CD4-positive, alpha-beta T cell treated with Interleukin-2 at 100 ng/mL for 4 hours (primary cell): ENCODE results near the gene C11orf16.
A peak's percentile ranks its signal among the peaks of the same experiment; 100 is the strongest.
"Not testable (repeated sequence)": the region's sequence is repeated elsewhere in the genome, so short reads cannot be mapped to it uniquely, and the experiment has no call there.

Experiments
- DNase-seq: peaks from one replicate; pipeline ENCODE4 v3.0.0-alpha.2; 2020; ENCODE audit warnings: low spot score

The C11orf16 gene

GRCh38 chr11:8935789-8936188 lies 3.0 kb upstream of the C11orf16 start:
- not testable (repeated sequence) for DNase-seq

GRCh38 chr11:8934742-8935488 lies 2.2 kb upstream of the C11orf16 start:
- no peak for DNase-seq

GRCh38 chr11:8933931-8934330 lies 1.2 kb upstream of the C11orf16 start:
- DNase-seq: no peak

- DNase-seq: no peak
Measured at GRCh38 chr11:8930456-8931175, 2.1 kb downstream of the C11orf16 start.

- DNase-seq: no peak
Measured at GRCh38 chr11:8928981-8929615, 3.6 kb downstream of the C11orf16 start.

- no peak for DNase-seq
Measured at GRCh38 chr11:8928205-8928604, 4.5 kb downstream of the C11orf16 start.

GRCh38 chr11:8927233-8927632 lies 5.5 kb downstream of the C11orf16 start:
- DNase-seq: no peak

GRCh38 chr11:8926236-8926635 lies 6.5 kb downstream of the C11orf16 start:
- DNase-seq: no peak

GRCh38 chr11:8925711-8926110 lies 7.0 kb downstream of the C11orf16 start:
- DNase-seq: no peak

- DNase-seq: no peak
Measured at GRCh38 chr11:8922691-8923090, 10.1 kb downstream of the C11orf16 start.

GRCh38 chr11:8917157-8917825 lies 15.5 kb downstream of the C11orf16 start:
- no peak for DNase-seq

- DNase-seq: no peak
Measured at GRCh38 chr11:8914661-8915018, 18.1 kb downstream of the C11orf16 start.

GRCh38 chr11:8913961-8914660 lies 18.6 kb downstream of the C11orf16 start:
- peak; percentile 51 for DNase-seq

- peak; percentile 78 for DNase-seq
Measured at GRCh38 chr11:8911029-8911823, 21.5 kb downstream of the C11orf16 start, which contains the start of gene AKIP1. Gene AKIP1 (plus strand): TSS chr11:8911189. CDS start chr11:8911450, 261 bp downstream.

GRCh38 chr11:8910649-8911026 lies 22.1 kb downstream of the C11orf16 start:
- peak; percentile 8 for DNase-seq

GRCh38 chr11:8908099-8908498 lies 24.6 kb downstream of the C11orf16 start:
- no peak for DNase-seq

GRCh38 chr11:8907116-8907515 lies 25.6 kb downstream of the C11orf16 start:
- no peak for DNase-seq

GRCh38 chr11:8905528-8906165 lies 27.1 kb downstream of the C11orf16 start:
- no peak for DNase-seq

GRCh38 chr11:8899119-8899753 lies 33.5 kb downstream of the C11orf16 start:
- no peak for DNase-seq

GRCh38 chr11:8891185-8891584 lies 41.6 kb downstream of the C11orf16 start:
- DNase-seq: not testable (repeated sequence)
